HG02943 (cell line): ENCODE results near the gene CRACDL.

Experiments used
- ATAC-seq: cut with Tn5 transposase; IDR thresholded peaks from one replicate; pipeline ENCODE4 v1.9.1; 2021; ENCODE audit warnings: mild to moderate bottlenecking, low read depth, moderate library complexity; ENCODE audit not compliant: unreplicated experiment

CRACDL gene

GRCh38 chr2:98828793-98829371 is 107.1 kb downstream of the CRACDL start:
- ATAC-seq = no peak

- no peak for ATAC-seq
These were observed 107.7 kb downstream of the CRACDL start for GRCh38 chr2:98828369-98828744.

- ATAC-seq = no peak
These were observed 108.2 kb downstream of the CRACDL start for GRCh38 chr2:98827625-98828368.

- no peak for ATAC-seq
These were observed 109.2 kb downstream of the CRACDL start for GRCh38 chr2:98826856-98827255.

- no peak for ATAC-seq
These were observed 110.2 kb downstream of the CRACDL start for GRCh38 chr2:98825858-98826257.

- no peak for ATAC-seq
These were observed 110.6 kb downstream of the CRACDL start for GRCh38 chr2:98825404-98825803.

GRCh38 chr2:98825020-98825350 is 111.0 kb downstream of the CRACDL start:
- no peak for ATAC-seq

GRCh38 chr2:98824256-98825019 is 111.6 kb downstream of the CRACDL start:
- no peak for ATAC-seq

GRCh38 chr2:98823196-98824170 is 112.5 kb downstream of the CRACDL start:
- no peak for ATAC-seq

- ATAC-seq = no peak
These were observed 113.5 kb downstream of the CRACDL start for GRCh38 chr2:98822301-98823164.

GRCh38 chr2:98821629-98822135 is 114.3 kb downstream of the CRACDL start:
- no peak for ATAC-seq

- no peak for ATAC-seq
These were observed 116.7 kb downstream of the CRACDL start for GRCh38 chr2:98819231-98819766.

GRCh38 chr2:98818164-98818563 is 117.9 kb downstream of the CRACDL start:
- no peak for ATAC-seq

- ATAC-seq = no peak
These were observed 119.7 kb downstream of the CRACDL start for GRCh38 chr2:98816281-98816680.

GRCh38 chr2:98815795-98816194 is 120.2 kb downstream of the CRACDL start:
- no peak for ATAC-seq

GRCh38 chr2:98811766-98812165 is 124.3 kb downstream of the CRACDL start:
- no peak for ATAC-seq

- ATAC-seq = no peak
These were observed 125.5 kb downstream of the CRACDL start for GRCh38 chr2:98810588-98810928.

GRCh38 chr2:98809878-98810587 is 126.0 kb downstream of the CRACDL start:
- no peak for ATAC-seq

GRCh38 chr2:98809116-98809515 is 126.9 kb downstream of the CRACDL start:
- ATAC-seq = no peak
